Mesenchymal stem cell (in vitro differentiated cells and primary cell): ENCODE results near the gene VWA3B.
A peak's percentile ranks its signal among the peaks of the same experiment; 100 is the strongest.
"Not testable (repeated sequence)": the region's sequence is repeated elsewhere in the genome, so short reads cannot be mapped to it uniquely, and the experiment has no call there.

Source experiments
- DNase-seq: peaks from one replicate; pipeline ENCODE4 v3.0.0-alpha.2; 2013
- H2AFZ ChIP-seq: one replicate; pipeline ENCODE4 v1.6.1; 2013; ENCODE audit warnings: low read depth, mild to moderate bottlenecking, control low read depth, inconsistent platforms, low read length, moderate library complexity
- H2AK5ac ChIP-seq: 2 replicates; pipeline ENCODE4 v1.6.1; 2013; ENCODE audit warnings: low read length, moderate library complexity, mild to moderate bottlenecking, inconsistent platforms; ENCODE audit not compliant: severe bottlenecking
- H2BK120ac ChIP-seq: one replicate; pipeline ENCODE4 v1.6.1; 2013; ENCODE audit warnings: low read depth, mild to moderate bottlenecking, inconsistent platforms, low read length, moderate library complexity
- H2BK12ac ChIP-seq, 2 experiments: one replicate each; pipeline ENCODE4 v1.6.1; 2013; ENCODE audit warnings: inconsistent platforms in 2 of 2, low read length in 2 of 2, mild to moderate bottlenecking in 2 of 2, moderate library complexity in 2 of 2, control low read depth in 1 of 2
- H2BK15ac ChIP-seq: one replicate; pipeline ENCODE4 v1.6.1; 2013; ENCODE audit warnings: mild to moderate bottlenecking, low read depth, inconsistent platforms; ENCODE audit not compliant: poor library complexity, severe bottlenecking
- H2BK5ac ChIP-seq: 2 replicates; pipeline ENCODE4 v1.6.1; 2013; ENCODE audit warnings: low read depth, mild to moderate bottlenecking, low read length, control low read depth, inconsistent platforms; ENCODE audit not compliant: poor library complexity, severe bottlenecking
- H3K14ac ChIP-seq, 2 experiments: one replicate each; pipeline ENCODE4 v1.6.1; 2013; ENCODE audit warnings: inconsistent platforms in 2 of 2, low read length in 2 of 2, control low read depth in 1 of 2, mild to moderate bottlenecking in 1 of 2, moderate library complexity in 1 of 2
- H3K18ac ChIP-seq, 2 experiments: one replicate each; pipeline ENCODE4 v1.6.1; 2013; ENCODE audit warnings: inconsistent platforms in 2 of 2, low read length in 2 of 2, control low read depth in 1 of 2, low read depth in 1 of 2, mild to moderate bottlenecking in 1 of 2
- H3K23ac ChIP-seq, 2 experiments: one replicate each; pipeline ENCODE4 v1.6.1; 2013; ENCODE audit warnings: inconsistent platforms in 2 of 2, low read length in 2 of 2, mild to moderate bottlenecking in 2 of 2, moderate library complexity in 2 of 2, control low read depth in 1 of 2
- H3K27ac ChIP-seq: 2 replicates; pipeline ENCODE4 v1.5.1; 2013; ENCODE audit warnings: mild to moderate bottlenecking, moderate library complexity, low read length, control low read depth, inconsistent platforms; ENCODE audit not compliant: poor library complexity, severe bottlenecking
- H3K27me3 ChIP-seq, 2 experiments: 2 replicates each; pipeline versions ENCODE4 v1.6.1 to v1.7.0; 2013; ENCODE audit warnings: low read length in 2 of 2, mild to moderate bottlenecking in 2 of 2, moderate library complexity in 2 of 2, control low read depth in 1 of 2, inconsistent platforms in 1 of 2; ENCODE audit not compliant: control insufficient read depth in 1 of 2, insufficient read depth in 1 of 2
- H3K36me3 ChIP-seq, 2 experiments: 2 replicates each; pipeline versions ENCODE4 v1.6.1 to v1.7.0; 2013; ENCODE audit warnings: low read length in 2 of 2, control low read depth in 1 of 2, inconsistent platforms in 1 of 2, low read depth in 1 of 2, mild to moderate bottlenecking in 1 of 2; ENCODE audit not compliant: insufficient read depth in 2 of 2, control insufficient read depth in 1 of 2
- H3K4ac ChIP-seq, 2 experiments: one replicate each; pipeline ENCODE4 v1.6.1; 2013; ENCODE audit warnings: inconsistent platforms in 2 of 2, low read length in 2 of 2, mild to moderate bottlenecking in 2 of 2, moderate library complexity in 2 of 2, control low read depth in 1 of 2, low read depth in 1 of 2
- H3K4me1 ChIP-seq: 2 replicates; pipeline ENCODE4 v1.6.1; 2013; ENCODE audit warnings: low read depth, low read length, control low read depth; ENCODE audit not compliant: control insufficient read depth, insufficient read depth
- H3K4me2 ChIP-seq: 2 replicates; pipeline ENCODE4 v1.6.1; 2013; ENCODE audit warnings: low read length, mild to moderate bottlenecking, inconsistent platforms; ENCODE audit not compliant: poor library complexity, severe bottlenecking
- H3K4me3 ChIP-seq, 2 experiments: 2 replicates each; pipeline versions ENCODE4 v1.5.1 to v1.7.0; 2013; ENCODE audit warnings: low read length in 2 of 2, mild to moderate bottlenecking in 2 of 2, control low read depth in 1 of 2, low read depth in 1 of 2; ENCODE audit not compliant: insufficient read depth in 1 of 2
- H3K79me1 ChIP-seq: replicated peaks from 2 replicates; pipeline ENCODE4 v1.6.1; 2013; ENCODE audit warnings: mild to moderate bottlenecking, control low read depth, low read length, inconsistent platforms; ENCODE audit not compliant: poor library complexity, severe bottlenecking
- H3K9ac ChIP-seq: 2 replicates; pipeline ENCODE4 v1.7.0; 2013; ENCODE audit warnings: mild to moderate bottlenecking, low read length, moderate library complexity
- H3K9me3 ChIP-seq: 2 replicates; pipeline ENCODE4 v1.7.0; 2013; ENCODE audit warnings: mild to moderate bottlenecking, low read length; ENCODE audit not compliant: control insufficient read depth
- H4K8ac ChIP-seq: one replicate; pipeline ENCODE4 v1.6.1; 2013; ENCODE audit warnings: inconsistent platforms, mild to moderate bottlenecking, low read length, moderate library complexity
- H4K91ac ChIP-seq: one replicate; pipeline ENCODE4 v1.6.1; 2013; ENCODE audit warnings: mild to moderate bottlenecking, low read length, inconsistent platforms
- WGBS: methylation state at CpG from one replicate; pipeline ENCODE4 v1.1.7; 2013; ENCODE audit warnings: mixed read lengths; 5-methylcytosine and 5-hydroxymethylcytosine counted together

VWA3B gene

GRCh38 chr2:98138978-98139377 is 52.0 kb downstream of the VWA3B start:
- not testable (repeated sequence) for H3K4me1 ChIP-seq, H3K18ac ChIP-seq, H3K9me3 ChIP-seq, H3K23ac ChIP-seq, H3K9ac ChIP-seq, H2BK120ac ChIP-seq, H3K27ac ChIP-seq, H3K4ac ChIP-seq, H4K8ac ChIP-seq, H4K91ac ChIP-seq, H2BK15ac ChIP-seq, H3K4me2 ChIP-seq, H3K14ac ChIP-seq, H3K4me3 ChIP-seq, H3K36me3 ChIP-seq, H2BK5ac ChIP-seq, H2BK12ac ChIP-seq, DNase-seq, H3K79me1 ChIP-seq, H2AK5ac ChIP-seq, H2AFZ ChIP-seq
- 95% methylated on average over 28 of the region's 28 CpGs for WGBS
- peaks cover 0 to 17% of the 10 kb centered on the region in 2 experiments for H3K27me3 ChIP-seq

- H2AFZ ChIP-seq = no peak overlapping the region
- peaks cover 0 to 9% of the 10 kb centered on the region in 2 experiments for H3K27me3 ChIP-seq
- no peaks in the 10 kb centered on the region for H3K36me3 ChIP-seq
- WGBS = 90% methylated on average over 3 of the region's 5 CpGs
- no peak overlapping the region for H3K4ac ChIP-seq
- no peak overlapping the region for H2BK120ac ChIP-seq
- no peak overlapping the region for H2BK5ac ChIP-seq
- H3K14ac ChIP-seq = no peak overlapping the region
- no peak overlapping the region for H2BK15ac ChIP-seq
- H3K79me1 ChIP-seq = no peaks in the 10 kb centered on the region
- no peak overlapping the region for H4K91ac ChIP-seq
- H3K4me1 ChIP-seq = no peaks in the 10 kb centered on the region
- peak overlapping the region in 1 of 2 experiments; percentile 11 for H3K4me3 ChIP-seq
- H2AK5ac ChIP-seq = no peak overlapping the region
- no peak overlapping the region for H2BK12ac ChIP-seq
- no peak overlapping the region for H3K23ac ChIP-seq
- H3K9me3 ChIP-seq = no peaks in the 10 kb centered on the region
- no peak overlapping the region for H3K18ac ChIP-seq
- H4K8ac ChIP-seq = no peak overlapping the region
- H3K4me2 ChIP-seq = no peak overlapping the region
- H3K27ac ChIP-seq = no peak overlapping the region
- DNase-seq = no peak
- no peak overlapping the region for H3K9ac ChIP-seq
Observed at GRCh38 chr2:98140210-98140609, 53.2 kb downstream of the VWA3B start.

GRCh38 chr2:98142106-98142791 is 55.3 kb downstream of the VWA3B start:
- no peak overlapping the region for H3K4me3 ChIP-seq
- peaks cover 0 to 15% of the 10 kb centered on the region in 2 experiments for H3K27me3 ChIP-seq
- WGBS = 55% methylated on average over 6 of the region's 6 CpGs
- no peak for DNase-seq
- no peak overlapping the region for H2AK5ac ChIP-seq
- no peak overlapping the region for H3K23ac ChIP-seq
- no peak overlapping the region for H3K27ac ChIP-seq
- no peak overlapping the region for H2BK120ac ChIP-seq
- H2BK12ac ChIP-seq = no peak overlapping the region
- no peaks in the 10 kb centered on the region for H3K79me1 ChIP-seq
- no peak overlapping the region for H2BK5ac ChIP-seq
- H3K9me3 ChIP-seq = no peaks in the 10 kb centered on the region
- no peaks in the 10 kb centered on the region for H3K4me1 ChIP-seq
- no peak overlapping the region for H4K8ac ChIP-seq
- no peak overlapping the region for H4K91ac ChIP-seq
- no peak overlapping the region for H3K4me2 ChIP-seq
- no peak overlapping the region for H3K18ac ChIP-seq
- H2AFZ ChIP-seq = no peak overlapping the region
- H2BK15ac ChIP-seq = no peak overlapping the region
- no peak overlapping the region for H3K14ac ChIP-seq
- H3K4ac ChIP-seq = no peak overlapping the region
- H3K36me3 ChIP-seq = no peaks in the 10 kb centered on the region
- H3K9ac ChIP-seq = no peak overlapping the region

GRCh38 chr2:98145070-98145469 is 58.1 kb downstream of the VWA3B start:
- no peaks in the 10 kb centered on the region for H3K9me3 ChIP-seq
- H3K4me3 ChIP-seq = no peak overlapping the region
- peaks cover 0 to 15% of the 10 kb centered on the region in 2 experiments for H3K27me3 ChIP-seq
- H4K91ac ChIP-seq = no peak overlapping the region
- no peak overlapping the region for H2BK5ac ChIP-seq
- H3K4me2 ChIP-seq = no peak overlapping the region
- no peaks in the 10 kb centered on the region for H3K4me1 ChIP-seq
- DNase-seq = no peak
- no peak overlapping the region for H3K23ac ChIP-seq
- H2BK15ac ChIP-seq = no peak overlapping the region
- 40% methylated on average over 1 of the region's 3 CpGs for WGBS
- H3K36me3 ChIP-seq = no peaks in the 10 kb centered on the region
- no peak overlapping the region for H2AFZ ChIP-seq
- no peak overlapping the region for H3K9ac ChIP-seq
- H3K27ac ChIP-seq = no peak overlapping the region
- H4K8ac ChIP-seq = no peak overlapping the region
- H3K14ac ChIP-seq = no peak overlapping the region
- H2BK12ac ChIP-seq = no peak overlapping the region
- H3K18ac ChIP-seq = no peak overlapping the region
- no peak overlapping the region for H2AK5ac ChIP-seq
- no peaks in the 10 kb centered on the region for H3K79me1 ChIP-seq
- no peak overlapping the region for H2BK120ac ChIP-seq
- no peak overlapping the region for H3K4ac ChIP-seq
